ENCODE data around the gene RIPPLY2.

Gene RIPPLY2

DNA sequence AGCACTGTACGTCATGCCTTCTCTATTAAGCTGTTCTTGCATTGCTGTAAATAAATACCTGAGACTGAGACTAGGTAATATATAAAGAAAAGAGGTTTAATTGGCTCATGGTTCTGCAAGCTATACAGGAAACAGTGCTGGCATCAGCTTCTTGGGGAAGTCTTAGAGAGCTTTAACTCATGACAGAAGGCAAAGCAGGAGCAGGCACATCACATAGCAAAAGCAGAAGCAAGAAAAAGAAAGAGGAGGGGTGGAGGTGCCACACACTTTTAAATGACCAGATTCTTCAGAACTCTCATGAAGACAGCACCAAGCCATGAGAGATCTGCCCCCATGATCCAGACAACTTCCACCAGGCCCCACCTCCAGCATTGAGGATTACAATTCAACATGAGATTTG lies 36.5 kb downstream of the RIPPLY2 start:
- Histone ChIP-seq H3K4me3 (ENCODE audit: low read depth in 1 of 2, low read length in 2 of 2) (no peak overlapping the region), H3K9me3 (ENCODE audit: insufficient read depth, low read length, severe bottlenecking) (no peaks in the 10 kb centered on the region), H3K4me1 (ENCODE audit: insufficient read depth, low read length) (peaks cover 2% of the 10 kb centered on the region; the same call in 1 of the 2 replicates), H3K4me2 (ENCODE audit: insufficient read depth, low read length) (no peak overlapping the region), H3K79me2 (ENCODE audit: insufficient read depth, low read length) (peaks cover 9% of the 10 kb centered on the region), H3K27ac (ENCODE audit: low read length) (no peak overlapping the region), H3K27me3 (ENCODE audit: insufficient read depth, low read length, poor library complexity) (no peaks in the 10 kb centered on the region), H3K36me3 (ENCODE audit: insufficient read depth, low read length) (no peaks in the 10 kb centered on the region; the same call in 1 of the 2 replicates), H3K9ac (ENCODE audit: low read depth, low read length) (no peak overlapping the region), H4K20me1 (ENCODE audit: insufficient read depth, low read length) (peaks cover 7% of the 10 kb centered on the region; the same call in 1 of the 2 replicates), H2AFZ (ENCODE audit: low read depth, low read length) (no peak overlapping the region)
- DNase-seq (no peak), ATAC-seq (ENCODE audit: insufficient read depth, low read depth) (no peak)
- no peak for TF ChIP-seq EZH2 (IDR thresholded peaks at IDR 0.05; ENCODE audit: borderline replicate concordance, low read depth, low read length, severe bottlenecking)
- TF ChIP-seq, protein P1, sequence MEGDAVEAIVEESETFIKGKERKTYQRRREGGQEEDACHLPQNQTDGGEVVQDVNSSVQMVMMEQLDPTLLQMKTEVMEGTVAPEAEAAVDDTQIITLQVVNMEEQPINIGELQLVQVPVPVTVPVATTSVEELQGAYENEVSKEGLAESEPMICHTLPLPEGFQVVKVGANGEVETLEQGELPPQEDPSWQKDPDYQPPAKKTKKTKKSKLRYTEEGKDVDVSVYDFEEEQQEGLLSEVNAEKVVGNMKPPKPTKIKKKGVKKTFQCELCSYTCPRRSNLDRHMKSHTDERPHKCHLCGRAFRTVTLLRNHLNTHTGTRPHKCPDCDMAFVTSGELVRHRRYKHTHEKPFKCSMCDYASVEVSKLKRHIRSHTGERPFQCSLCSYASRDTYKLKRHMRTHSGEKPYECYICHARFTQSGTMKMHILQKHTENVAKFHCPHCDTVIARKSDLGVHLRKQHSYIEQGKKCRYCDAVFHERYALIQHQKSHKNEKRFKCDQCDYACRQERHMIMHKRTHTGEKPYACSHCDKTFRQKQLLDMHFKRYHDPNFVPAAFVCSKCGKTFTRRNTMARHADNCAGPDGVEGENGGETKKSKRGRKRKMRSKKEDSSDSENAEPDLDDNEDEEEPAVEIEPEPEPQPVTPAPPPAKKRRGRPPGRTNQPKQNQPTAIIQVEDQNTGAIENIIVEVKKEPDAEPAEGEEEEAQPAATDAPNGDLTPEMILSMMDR (IDR thresholded peaks at IDR 0.05; ENCODE audit: borderline replicate concordance, extremely low read depth, low read length, poor library complexity, severe bottlenecking): no peak

- ATAC-seq (ENCODE audit: insufficient read depth, low read depth): no peak
These were observed 37.4 kb downstream of the RIPPLY2 start for GRCh38 chr6:83890520-83890919.

GRCh38 chr6:83891586-83891985 lies 38.4 kb downstream of the RIPPLY2 start:
- Histone ChIP-seq H4K20me1 (ENCODE audit: insufficient read depth, low read length) (no peaks in the 10 kb centered on the region; the same call in 1 of the 2 replicates), H3K79me2 (ENCODE audit: insufficient read depth, low read length) (peaks cover 2% of the 10 kb centered on the region; the same call in 1 of the 2 replicates), H2AFZ (ENCODE audit: low read depth, low read length) (no peak overlapping the region), H3K4me3 (ENCODE audit: low read depth in 1 of 2, low read length in 2 of 2) (no peak overlapping the region), H3K27ac (ENCODE audit: low read length) (no peak overlapping the region), H3K4me1 (ENCODE audit: insufficient read depth, low read length) (no peaks in the 10 kb centered on the region), H3K36me3 (ENCODE audit: insufficient read depth, low read length) (no peaks in the 10 kb centered on the region; the same call in 1 of the 2 replicates), H3K9me3 (ENCODE audit: insufficient read depth, low read length, severe bottlenecking) (no peaks in the 10 kb centered on the region), H3K27me3 (ENCODE audit: insufficient read depth, low read length, poor library complexity) (no peaks in the 10 kb centered on the region), H3K9ac (ENCODE audit: low read depth, low read length) (no peak overlapping the region), H3K4me2 (ENCODE audit: insufficient read depth, low read length) (no peak overlapping the region)
- DNase-seq (no peak), ATAC-seq (ENCODE audit: insufficient read depth, low read depth) (no peak)
- TF ChIP-seq, protein P1 (IDR thresholded peaks at IDR 0.05; ENCODE audit: borderline replicate concordance, extremely low read depth, low read length, poor library complexity, severe bottlenecking): no peak
- no peak for TF ChIP-seq EZH2 (IDR thresholded peaks at IDR 0.05; ENCODE audit: borderline replicate concordance, low read depth, low read length, severe bottlenecking)

More at GRCh38 chr6:83890520-83890919, 37.4 kb downstream of the RIPPLY2 start:
- Histone ChIP-seq H4K20me1 (ENCODE audit: insufficient read depth, low read length) (peaks cover 3% of the 10 kb centered on the region; the same call in 1 of the 2 replicates), H3K4me2 (ENCODE audit: insufficient read depth, low read length) (no peak overlapping the region), H3K4me1 (ENCODE audit: insufficient read depth, low read length) (no peaks in the 10 kb centered on the region), H3K4me3 (ENCODE audit: low read depth in 1 of 2, low read length in 2 of 2) (no peak overlapping the region), H3K9me3 (ENCODE audit: insufficient read depth, low read length, severe bottlenecking) (no peaks in the 10 kb centered on the region), H2AFZ (ENCODE audit: low read depth, low read length) (no peak overlapping the region), H3K79me2 (ENCODE audit: insufficient read depth, low read length) (peaks cover 6% of the 10 kb centered on the region), H3K36me3 (ENCODE audit: insufficient read depth, low read length) (no peaks in the 10 kb centered on the region; the same call in 1 of the 2 replicates), H3K27me3 (ENCODE audit: insufficient read depth, low read length, poor library complexity) (no peaks in the 10 kb centered on the region), H3K27ac (ENCODE audit: low read length) (no peak overlapping the region), H3K9ac (ENCODE audit: low read depth, low read length) (no peak overlapping the region)
- no peak for DNase-seq
- no peak for TF ChIP-seq EZH2 (IDR thresholded peaks at IDR 0.05; ENCODE audit: borderline replicate concordance, low read depth, low read length, severe bottlenecking)
- TF ChIP-seq, protein P1 (IDR thresholded peaks at IDR 0.05; ENCODE audit: borderline replicate concordance, extremely low read depth, low read length, poor library complexity, severe bottlenecking): no peak

Measured in DND-41 (cell line).